DOHH2 (cell line): Measurements from ENCODE around the gene GRM2.

ENCODE experiments used
- H3F3A ChIP-seq: fragments of 200-600 bp; sonication (generic), shearing (Covaris generic); 2 replicates; pipeline ENCODE4 v1.6.0; 2016; ENCODE audit warnings: antibody characterized with exemption, mild to moderate bottlenecking; ENCODE audit not compliant: control insufficient read depth, insufficient read depth
- H3K27ac ChIP-seq: fragments of 200-600 bp; sonication (generic); 2 replicates; pipeline ENCODE4 v1.5.1; 2014; ENCODE audit warnings: low read depth, mild to moderate bottlenecking, low read length, moderate library complexity
- H3K27me3 ChIP-seq: fragments of 200-600 bp; sonication (generic); 2 replicates; pipeline ENCODE4 v1.6.1; 2014; ENCODE audit warnings: mild to moderate bottlenecking, low read length, mixed read lengths; ENCODE audit not compliant: control insufficient read depth
- H3K36me3 ChIP-seq: fragments of 200-600 bp; sonication (generic); 2 replicates; pipeline ENCODE4 v1.6.1; 2014; ENCODE audit warnings: mild to moderate bottlenecking, low read length, moderate library complexity, mixed read lengths; ENCODE audit not compliant: control insufficient read depth
- H3K4me1 ChIP-seq: fragments of 200-600 bp; sonication (generic); 2 replicates; pipeline ENCODE4 v1.6.1; 2014; ENCODE audit warnings: mild to moderate bottlenecking, low read length, mixed read lengths; ENCODE audit not compliant: control insufficient read depth
- H3K4me2 ChIP-seq: fragments of 200-600 bp; sonication (generic); 2 replicates; pipeline ENCODE4 v1.6.0; 2014; ENCODE audit warnings: mild to moderate bottlenecking, low read length, moderate library complexity
- H3K4me3 ChIP-seq: fragments of 200-600 bp; sonication (generic); 2 replicates; pipeline ENCODE4 v1.5.1; 2014; ENCODE audit warnings: mild to moderate bottlenecking, low read length, mixed read lengths
- H3K79me2 ChIP-seq: fragments of 200-600 bp; sonication (generic); 2 replicates; pipeline ENCODE4 v1.6.1; 2014; ENCODE audit warnings: mild to moderate bottlenecking, low read length, mixed read lengths; ENCODE audit not compliant: control insufficient read depth
- H3K9me2 ChIP-seq: fragments of 200-600 bp; sonication (generic); replicated peaks from 2 replicates; pipeline ENCODE4 v1.6.1; 2014; ENCODE audit warnings: mild to moderate bottlenecking, low read length, mixed read lengths; ENCODE audit not compliant: control insufficient read depth
- H3K9me3 ChIP-seq: fragments of 200-600 bp; sonication (generic); 2 replicates; pipeline ENCODE4 v1.6.1; 2014; ENCODE audit warnings: antibody characterized with exemption, low read length, mixed read lengths; ENCODE audit not compliant: control insufficient read depth, insufficient read depth
- H4K20me1 ChIP-seq: fragments of 200-600 bp; sonication (generic); 2 replicates; pipeline ENCODE4 v1.6.0; 2014; ENCODE audit warnings: low read depth, mild to moderate bottlenecking, antibody characterized with exemption, low read length, moderate library complexity; ENCODE audit not compliant: control insufficient read depth, insufficient read depth
- CTCF ChIP-seq: fragments of 200-600 bp; sonication (generic); IDR thresholded peaks from one replicate; pipeline ENCODE4 v1.5.1; 2014; ENCODE audit warnings: antibody characterized with exemption, mild to moderate bottlenecking, low read depth, low read length; ENCODE audit not compliant: poor library complexity, severe bottlenecking
- EZH2phosphoT487 ChIP-seq: fragments of 200-600 bp; sonication (generic); IDR thresholded peaks from 2 replicates; pipeline ENCODE4 v1.6.1; 2017; ENCODE audit warnings: borderline replicate concordance, mild to moderate bottlenecking, antibody characterized with exemption, low read length, moderate library complexity, mixed read lengths

GRM2 gene

GRCh38 chr3:51759203-51759602 is 52.3 kb downstream of the GRM2 start:
- H3K9me3 ChIP-seq = 0 out of 2 replicates have a peak, but pooled peaks cover 3% of the 10 kb centered on the region
- H3K4me2 ChIP-seq = no peak overlapping the region
- H3K79me2 ChIP-seq = no peaks in the 10 kb centered on the region
- no peaks in the 10 kb centered on the region for H3K4me1 ChIP-seq
- TF ChIP-seq EZH2phosphoT487 (no peak), CTCF (no peak)
- no peaks in the 10 kb centered on the region for H3F3A ChIP-seq
- H3K36me3 ChIP-seq = no peaks in the 10 kb centered on the region
- H4K20me1 ChIP-seq = no peaks in the 10 kb centered on the region
- H3K4me3 ChIP-seq = no peak overlapping the region
- no peaks in the 10 kb centered on the region for H3K9me2 ChIP-seq
- H3K27ac ChIP-seq = no peak overlapping the region
- H3K27me3 ChIP-seq = 0 out of 2 replicates have a peak, but pooled peaks cover 3% of the 10 kb centered on the region
